Endodermal cell (in vitro differentiated cells): ENCODE data around the gene NLRP14. TPM values are rescaled to one million over a fixed set of nuclear protein-coding genes. Genes with fewer than 3 reads are reported as not detected.

ENCODE experiments used
- DNase-seq: peaks from one replicate; pipeline ENCODE4 v3.0.0-alpha.2; 2017
- H3K27ac ChIP-seq: 2 replicates; pipeline ENCODE4 v1.5.1; 2013; ENCODE audit warnings: mild to moderate bottlenecking, low read depth, low read length, moderate library complexity
- H3K27me3 ChIP-seq: 2 replicates; pipeline ENCODE4 v1.6.1; 2013; ENCODE audit warnings: mild to moderate bottlenecking, low read length, moderate library complexity; ENCODE audit not compliant: insufficient read depth, control insufficient read depth, poor library complexity, severe bottlenecking
- H3K36me3 ChIP-seq: 2 replicates; pipeline ENCODE4 v1.7.0; 2013; ENCODE audit warnings: mild to moderate bottlenecking, low read length, moderate library complexity; ENCODE audit not compliant: control insufficient read depth, insufficient read depth
- H3K4me1 ChIP-seq: one replicate; pipeline ENCODE4 v1.7.0; 2013; ENCODE audit warnings: low read length; ENCODE audit not compliant: control insufficient read depth, insufficient read depth
- H3K4me3 ChIP-seq: 2 replicates; pipeline ENCODE4 v1.5.1; 2013; ENCODE audit warnings: mild to moderate bottlenecking, low read length, moderate library complexity
- H3K9ac ChIP-seq: 2 replicates; pipeline ENCODE4 v1.6.1; 2013; ENCODE audit warnings: mild to moderate bottlenecking, low read length, moderate library complexity; ENCODE audit not compliant: poor library complexity, severe bottlenecking; ENCODE audit errors: extremely low read depth
- H3K9me3 ChIP-seq: 2 replicates; pipeline ENCODE4 v1.6.1; 2013; ENCODE audit warnings: mild to moderate bottlenecking, low read length, moderate library complexity; ENCODE audit not compliant: control insufficient read depth
- H3K27ac Mint-ChIP-seq: 2 replicates; pipeline ENCODE4 v1.8.0; 2020; ENCODE audit warnings: mixed read lengths
- H3K27me3 Mint-ChIP-seq: 2 replicates; pipeline ENCODE4 v1.8.0; 2021; ENCODE audit warnings: mild to moderate bottlenecking, mixed read lengths; ENCODE audit not compliant: insufficient read depth
- H3K36me3 Mint-ChIP-seq: 2 replicates; pipeline ENCODE4 v1.8.0; 2020; ENCODE audit warnings: low read depth, mixed read lengths
- H3K4me1 Mint-ChIP-seq: 2 replicates; pipeline ENCODE4 v1.8.0; 2020; ENCODE audit warnings: mixed read lengths
- H3K4me3 Mint-ChIP-seq: 2 replicates; pipeline ENCODE4 v1.8.0; 2020; ENCODE audit warnings: mild to moderate bottlenecking, moderate library complexity, mixed read lengths
- H3K9me3 Mint-ChIP-seq: 2 replicates; pipeline ENCODE4 v1.8.0; 2020; ENCODE audit warnings: mild to moderate bottlenecking, mixed read lengths
- WGBS, 2 experiments: methylation state at CpG; one replicate each; pipeline versions ENCODE4 v1.1.5 to v1.1.7; 2013; ENCODE audit warnings: missing lambda C conversion rate in 2 of 2, mixed read lengths in 1 of 2; ENCODE audit not compliant: insufficient coverage in 1 of 2, insufficient read length in 1 of 2; 5-methylcytosine and 5-hydroxymethylcytosine counted together
- total RNA-seq, 2 donors: library from RNA; stranded (reverse); fragmentation: NEBNext Ultra II Directional in 1 of 2; extraction: Animal tissue kit (Norgen Biotek cat#: 25700) in 1 of 2; gene quantifications; 2 replicates in 1 of 2; 3 replicates in 1 of 2; pipeline ENCODE4 v1.2.1, GENCODE V29; 2021
- TF ChIP-seq, protein P1 (sequence below): fragments of 200-600 bp; sonication (generic); conservative IDR thresholded peaks from 2 replicates; pipeline ENCODE4 v1.5.0; 2021; ENCODE audit warnings: antibody characterized with exemption, mild to moderate bottlenecking

The NLRP14 gene
- total RNA-seq, 2 donors from 2014 or later = 0.33 to 0.66 TPM

DNA sequence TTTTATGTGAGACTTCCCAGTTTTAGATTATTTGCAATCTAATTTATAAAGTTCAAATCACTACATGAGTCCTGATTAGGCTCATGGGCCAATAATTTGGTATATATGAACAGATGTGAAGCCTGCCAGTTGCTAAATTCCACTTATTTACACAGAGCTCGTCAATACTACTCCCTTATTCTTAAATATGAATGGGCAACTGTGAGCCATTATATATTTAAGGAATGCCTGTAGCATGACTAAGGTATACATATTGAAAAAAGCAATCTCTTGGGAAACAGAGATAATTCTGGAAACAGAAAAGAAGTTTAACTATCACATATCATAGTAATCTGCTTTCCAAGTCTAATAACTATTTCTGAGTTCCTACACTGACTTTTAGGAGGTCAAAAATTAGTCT lies 95.5 kb downstream of the NLRP14 start:
- Mint-ChIP-seq H3K27me3 (no peaks in the 10 kb centered on the region), H3K4me3 (no peak overlapping the region), H3K27ac (no peak overlapping the region), H3K4me1 (peaks cover 2% of the 10 kb centered on the region), H3K9me3 (no peaks in the 10 kb centered on the region), H3K36me3 (no peaks in the 10 kb centered on the region)
- WGBS, 2 experiments = no CpG with 5 or more reads among the region's 1 CpG
- no peaks in the 10 kb centered on the region for H3K9me3 ChIP-seq
- no peak overlapping the region for H3K27ac ChIP-seq
- H3K36me3 ChIP-seq = no peaks in the 10 kb centered on the region
- H3K9ac ChIP-seq = no peak overlapping the region
- no peaks in the 10 kb centered on the region for H3K4me1 ChIP-seq
- TF ChIP-seq, protein P1, sequence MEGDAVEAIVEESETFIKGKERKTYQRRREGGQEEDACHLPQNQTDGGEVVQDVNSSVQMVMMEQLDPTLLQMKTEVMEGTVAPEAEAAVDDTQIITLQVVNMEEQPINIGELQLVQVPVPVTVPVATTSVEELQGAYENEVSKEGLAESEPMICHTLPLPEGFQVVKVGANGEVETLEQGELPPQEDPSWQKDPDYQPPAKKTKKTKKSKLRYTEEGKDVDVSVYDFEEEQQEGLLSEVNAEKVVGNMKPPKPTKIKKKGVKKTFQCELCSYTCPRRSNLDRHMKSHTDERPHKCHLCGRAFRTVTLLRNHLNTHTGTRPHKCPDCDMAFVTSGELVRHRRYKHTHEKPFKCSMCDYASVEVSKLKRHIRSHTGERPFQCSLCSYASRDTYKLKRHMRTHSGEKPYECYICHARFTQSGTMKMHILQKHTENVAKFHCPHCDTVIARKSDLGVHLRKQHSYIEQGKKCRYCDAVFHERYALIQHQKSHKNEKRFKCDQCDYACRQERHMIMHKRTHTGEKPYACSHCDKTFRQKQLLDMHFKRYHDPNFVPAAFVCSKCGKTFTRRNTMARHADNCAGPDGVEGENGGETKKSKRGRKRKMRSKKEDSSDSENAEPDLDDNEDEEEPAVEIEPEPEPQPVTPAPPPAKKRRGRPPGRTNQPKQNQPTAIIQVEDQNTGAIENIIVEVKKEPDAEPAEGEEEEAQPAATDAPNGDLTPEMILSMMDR = no peak
- no peak for DNase-seq
- no peak overlapping the region for H3K4me3 ChIP-seq
- H3K27me3 ChIP-seq = no peaks in the 10 kb centered on the region

DNA sequence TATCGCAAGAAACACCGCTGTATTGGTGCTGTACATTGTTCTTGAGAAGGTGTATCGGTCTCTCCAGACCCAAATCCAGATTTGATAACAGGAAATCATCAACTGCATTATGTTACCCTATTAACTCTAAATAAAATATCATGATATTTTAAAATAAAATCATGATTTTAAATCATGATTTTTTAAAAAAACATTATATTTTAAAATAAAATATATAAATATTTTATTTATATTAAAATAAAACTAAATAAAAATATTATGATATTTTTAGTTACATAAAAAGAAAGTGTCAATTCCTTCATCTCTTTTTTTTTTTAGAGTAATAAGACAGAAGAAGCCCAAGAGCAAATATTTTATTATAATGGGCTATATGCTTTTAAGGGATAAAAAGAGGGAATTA lies 96.1 kb downstream of the NLRP14 start:
- no peaks in the 10 kb centered on the region for H3K27me3 ChIP-seq
- no peaks in the 10 kb centered on the region for H3K4me1 ChIP-seq
- Mint-ChIP-seq H3K27me3 (no peaks in the 10 kb centered on the region), H3K27ac (no peak overlapping the region), H3K4me3 (no peak overlapping the region), H3K9me3 (no peaks in the 10 kb centered on the region), H3K36me3 (no peaks in the 10 kb centered on the region), H3K4me1 (peaks cover 2% of the 10 kb centered on the region)
- WGBS, 2 experiments = 60 to 65% methylated on average over 3 of the region's 3 CpGs
- no peak overlapping the region for H3K9ac ChIP-seq
- no peaks in the 10 kb centered on the region for H3K36me3 ChIP-seq
- no peak overlapping the region for H3K27ac ChIP-seq
- H3K4me3 ChIP-seq = no peak overlapping the region
- no peak for DNase-seq
- no peaks in the 10 kb centered on the region for H3K9me3 ChIP-seq
- TF ChIP-seq, protein P1 = no peak

Other genes with a start within 250 kb of the NLRP14 start
- under 1 TPM; 0.20 to 0.68 TPM for gene OR2AG2, start 248.5 kb upstream of the NLRP14 start, total RNA-seq
- not detected for gene OR2AG1, start 237.5 kb upstream of the NLRP14 start, total RNA-seq
- gene OR6A2, start 220.8 kb upstream of the NLRP14 start, total RNA-seq = under 1 TPM; 0.09 to 0.51 TPM
- gene OR10A5, start 174.8 kb upstream of the NLRP14 start, total RNA-seq = not detected
- not detected for gene OR10A2, start 157.4 kb upstream of the NLRP14 start, total RNA-seq
- not detected for gene OR10A4, start 143.9 kb upstream of the NLRP14 start, total RNA-seq
- 1 to 10 TPM in 1 of 2 donors, not detected in 1; 1.1 TPM for gene OR2D2, start 128.0 kb upstream of the NLRP14 start, total RNA-seq
- gene OR2D3, start 99.5 kb upstream of the NLRP14 start, total RNA-seq = not detected
- 10 to 100 TPM in 1 of 2 donors, 1 to 10 TPM in 1; 9.9 to 10.2 TPM for gene ZNF215, start 94.1 kb upstream of the NLRP14 start, total RNA-seq
- gene ZNF214, start 133 bp upstream of the NLRP14 start, total RNA-seq = 10 to 100 TPM in 1 of 2 donors, 1 to 10 TPM in 1; 8.0 to 10.8 TPM
- gene RBMXL2, start 68.5 kb downstream of the NLRP14 start, total RNA-seq = under 1 TPM in 1 of 2 donors, not detected in 1; 0.18 TPM
- 1 to 10 TPM in 1 of 2 donors, under 1 TPM in 1; 0.81 to 2.2 TPM for gene SYT9, start 231.4 kb downstream of the NLRP14 start, total RNA-seq